Adrenal gland (tissue), 5 donors: ENCODE measurements around the gene IL1RAPL1.

Source experiments
- POLR2A ChIP-seq, 2 donors: fragments of 450-650 bp; IDR thresholded peaks; one replicate each; pipeline ENCODE4 v1.6.1; 2017; ENCODE audit warnings: antibody characterized with exemption in 2 of 2, mild to moderate bottlenecking in 2 of 2, moderate library complexity in 1 of 2
- TF ChIP-seq, protein P1 (sequence below), 6 experiments: fragments of 450-650 bp in 4 of 6; fragments of 200-600 bp in 2 of 6; sonication (generic) in 1 of 6; IDR thresholded peaks; 1 replicate in 5 of 6; 2 replicates in 1 of 6; pipeline versions ENCODE4 v1.5.1 to v1.8.0; 2016 to 2021; ENCODE audit warnings: antibody characterized with exemption in 6 of 6, mild to moderate bottlenecking in 2 of 6, moderate library complexity in 1 of 6
- donor health status: DM: no; HTN: no; CAD: no.

DNA sequence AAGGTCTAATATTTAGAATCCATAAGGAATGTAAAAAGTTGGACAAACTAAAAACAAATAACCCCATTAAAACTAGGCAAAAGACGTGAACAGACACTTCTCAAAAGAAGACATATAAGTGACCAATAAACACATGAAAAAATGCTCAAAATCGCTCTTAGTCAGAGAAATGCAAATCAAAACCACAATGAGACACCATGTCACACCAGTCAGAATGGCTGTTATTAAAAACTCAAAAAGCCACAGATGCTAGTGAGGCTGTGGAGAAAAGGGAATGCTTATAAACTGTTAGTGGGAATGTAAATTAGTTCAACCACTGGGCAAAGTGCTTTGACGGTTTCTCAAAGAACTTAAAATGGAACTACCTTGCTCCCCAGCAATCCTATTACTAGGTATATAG, 953.8 kb downstream of the IL1RAPL1 start:
- TF ChIP-seq, protein P1, sequence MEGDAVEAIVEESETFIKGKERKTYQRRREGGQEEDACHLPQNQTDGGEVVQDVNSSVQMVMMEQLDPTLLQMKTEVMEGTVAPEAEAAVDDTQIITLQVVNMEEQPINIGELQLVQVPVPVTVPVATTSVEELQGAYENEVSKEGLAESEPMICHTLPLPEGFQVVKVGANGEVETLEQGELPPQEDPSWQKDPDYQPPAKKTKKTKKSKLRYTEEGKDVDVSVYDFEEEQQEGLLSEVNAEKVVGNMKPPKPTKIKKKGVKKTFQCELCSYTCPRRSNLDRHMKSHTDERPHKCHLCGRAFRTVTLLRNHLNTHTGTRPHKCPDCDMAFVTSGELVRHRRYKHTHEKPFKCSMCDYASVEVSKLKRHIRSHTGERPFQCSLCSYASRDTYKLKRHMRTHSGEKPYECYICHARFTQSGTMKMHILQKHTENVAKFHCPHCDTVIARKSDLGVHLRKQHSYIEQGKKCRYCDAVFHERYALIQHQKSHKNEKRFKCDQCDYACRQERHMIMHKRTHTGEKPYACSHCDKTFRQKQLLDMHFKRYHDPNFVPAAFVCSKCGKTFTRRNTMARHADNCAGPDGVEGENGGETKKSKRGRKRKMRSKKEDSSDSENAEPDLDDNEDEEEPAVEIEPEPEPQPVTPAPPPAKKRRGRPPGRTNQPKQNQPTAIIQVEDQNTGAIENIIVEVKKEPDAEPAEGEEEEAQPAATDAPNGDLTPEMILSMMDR (IDR thresholded peaks at IDR 0.05): no peak
- no peak for TF ChIP-seq POLR2A (IDR thresholded peaks at IDR 0.05)
